Endothelial cell of umbilical vein (primary cell): ENCODE results near the gene USB1. TPM values are rescaled to one million over a fixed set of nuclear protein-coding genes. Genes with fewer than 3 reads are reported as not detected.

Experiments used
- BruUV-seq: library from RNA; stranded (reverse); fragments of 400-500 nt; replicated peaks from 2 replicates; lab custom pipeline; 2021; lab: Mats Ljungman, UMichigan
- CTCF ChIA-PET: fragments of 300-600, 350-600 bp; sonication (Branson Sonifier 250); formaldehyde crosslinking; loops from one replicate; lab custom pipeline; 2021; ENCODE audit warnings: antibody characterized with exemption, inconsistent platforms; lab: Charles Lee
- POLR2A ChIA-PET: fragments of 300-600, 350-600 bp; sonication (Branson Sonifier 250); formaldehyde crosslinking; loops from one replicate; lab custom pipeline; 2021; ENCODE audit warnings: antibody characterized with exemption, inconsistent platforms; lab: Charles Lee
- DNase-seq: peaks from one replicate; pipeline ENCODE4 v3.0.0-alpha.2; 2011; ENCODE audit warnings: low read depth, low spot score
- FAIRE-seq: peaks from 2 replicates; lab custom pipeline; 2011; peaks lifted over from hg19 to GRCh38; lab: Jason Lieb, UNC
- H2AFZ ChIP-seq: 2 replicates; pipeline ENCODE4 v1.6.0; 2012; ENCODE audit warnings: low read depth, low read length, control low read depth, inconsistent platforms
- H3K27ac ChIP-seq: 2 replicates; pipeline ENCODE4 v1.5.1; 2011; ENCODE audit warnings: low read depth, mild to moderate bottlenecking, control low read depth, low read length, moderate library complexity; ENCODE audit not compliant: insufficient read depth
- H3K27me3 ChIP-seq, 2 experiments: 2 replicates each; pipeline versions ENCODE4 v1.6.0 to v1.6.1; 2011; ENCODE audit warnings: low read length in 2 of 2, mixed read lengths in 1 of 2; ENCODE audit not compliant: control insufficient read depth in 2 of 2, insufficient read depth in 2 of 2
- H3K36me3 ChIP-seq, 2 experiments: 2 replicates in 1 of 2; 3 replicates in 1 of 2; pipeline ENCODE4 v1.5.1; 2011; ENCODE audit warnings: low read length in 2 of 2, mild to moderate bottlenecking in 1 of 2, moderate library complexity in 1 of 2; ENCODE audit not compliant: control insufficient read depth in 2 of 2, insufficient read depth in 2 of 2; ENCODE audit errors: extremely low read depth in 1 of 2
- H3K4me1 ChIP-seq: 3 replicates; pipeline ENCODE4 v1.5.1; 2011; ENCODE audit warnings: mild to moderate bottlenecking, low read length; ENCODE audit not compliant: control insufficient read depth, insufficient read depth; ENCODE audit errors: extremely low read depth
- H3K4me2 ChIP-seq: 2 replicates; pipeline ENCODE4 v1.6.1; 2011; ENCODE audit warnings: low read length, control low read depth, mixed read lengths; ENCODE audit not compliant: insufficient read depth
- H3K4me3 ChIP-seq, 3 experiments: fragments of 200-600 bp in 1 of 3; sonication (generic), shearing (Covaris generic) in 1 of 3; replicated peaks in 1 of 3; 2 replicates each; pipeline ENCODE4 v1.5.1; 2011 to 2016; ENCODE audit warnings: control low read depth in 3 of 3, low read length in 3 of 3, mild to moderate bottlenecking in 2 of 3, inconsistent platforms in 1 of 3, low read depth in 1 of 3, moderate library complexity in 1 of 3; ENCODE audit not compliant: insufficient read depth in 1 of 3
- H3K79me2 ChIP-seq: 2 replicates; pipeline ENCODE4 v1.6.0; 2012; ENCODE audit warnings: low read length, inconsistent platforms; ENCODE audit not compliant: control insufficient read depth, insufficient read depth
- H3K9ac ChIP-seq: replicated peaks from 2 replicates; pipeline ENCODE3; 2011; ENCODE audit warnings: low read length, control low read depth; ENCODE audit not compliant: insufficient read depth; ENCODE audit errors: extremely low read depth
- H3K9me1 ChIP-seq: replicated peaks from 3 replicates; pipeline ENCODE4 v1.6.0; 2011; ENCODE audit warnings: mild to moderate bottlenecking, low read length; ENCODE audit not compliant: control insufficient read depth, insufficient read depth; ENCODE audit errors: extremely low read depth
- H3K9me3 ChIP-seq: replicated peaks from 2 replicates; pipeline ENCODE4 v1.5.1; 2012; ENCODE audit warnings: low read length, inconsistent platforms; ENCODE audit not compliant: control insufficient read depth, insufficient read depth
- H4K20me1 ChIP-seq: replicated peaks from 2 replicates; pipeline ENCODE3; 2011; ENCODE audit warnings: mild to moderate bottlenecking, low read length; ENCODE audit not compliant: control insufficient read depth, insufficient read depth; ENCODE audit errors: extremely low read depth
- EZH2 ChIP-seq: IDR thresholded peaks from 2 replicates; pipeline ENCODE4 v1.6.1; 2012; ENCODE audit warnings: borderline replicate concordance, low read depth, mild to moderate bottlenecking, moderate library complexity, low read length, inconsistent platforms; ENCODE audit not compliant: severe bottlenecking
- FOS ChIP-seq: IDR thresholded peaks from 2 replicates; pipeline ENCODE4 v1.6.1; 2011; ENCODE audit warnings: mild to moderate bottlenecking, low read length, moderate library complexity, borderline replicate concordance; ENCODE audit not compliant: insufficient read depth
- GATA2 ChIP-seq: IDR thresholded peaks from 2 replicates; pipeline ENCODE4 v1.7.0; 2011; ENCODE audit warnings: low read depth, mild to moderate bottlenecking, moderate library complexity, mixed read lengths, low read length; ENCODE audit not compliant: insufficient read length, insufficient read depth
- JUN ChIP-seq: IDR thresholded peaks from 2 replicates; pipeline ENCODE4 v1.6.1; 2011; ENCODE audit warnings: borderline replicate concordance, low read depth; ENCODE audit not compliant: insufficient read length, insufficient read depth
- MAX ChIP-seq: IDR thresholded peaks from 2 replicates; pipeline ENCODE4 v1.6.1; 2011; ENCODE audit not compliant: insufficient read depth, insufficient read length
- MYC ChIP-seq: IDR thresholded peaks from one replicate; pipeline ENCODE4 v1.6.1; 2011; ENCODE audit warnings: mild to moderate bottlenecking, low read depth, low read length
- POLR2A ChIP-seq: IDR thresholded peaks from 2 replicates; pipeline ENCODE4 v1.6.1; 2012; ENCODE audit warnings: low read depth, mild to moderate bottlenecking, control low read depth, low read length
- POLR2AphosphoS5 ChIP-seq: IDR thresholded peaks from 2 replicates; pipeline ENCODE4 v1.6.1; 2012; ENCODE audit warnings: low read depth, mild to moderate bottlenecking, control low read depth, low read length, moderate library complexity; ENCODE audit not compliant: insufficient read depth
- dilution Hi-C: fragments of 300-500 bp; cut with MboI; formaldehyde crosslinking; loops from one replicate; pipeline ENCODE4 v1.15.0; 2019; ENCODE audit warnings: low sequenced_read_pairs; ENCODE audit not compliant: extremely low pct_ligation_motif_present
- intact Hi-C: fragments of 100-400 bp; cut with micrococcal nuclease; formaldehyde crosslinking; loops from one replicate; pipeline ENCODE4 v1.10.0; 2022
- polyA plus RNA-seq, 4 experiments: library from polyadenylated mRNA; depleted of rRNA in 3 of 4; stranded (reverse) in 3 of 4; unstranded in 1 of 4; fragments of >200 nt; gene quantifications; 2 replicates each; pipeline versions ENCODE4 v1.2.1 to v1.2.3, GENCODE V29; 2011 to 2012; ENCODE audit warnings: missing spikeins in 1 of 4
- total RNA-seq: library from RNA; stranded (reverse); gene quantifications from 2 replicates; pipeline ENCODE4 v1.2.3, GENCODE V29; 2021
- TF ChIP-seq, protein P1 (sequence below), 2 donors: IDR thresholded peaks; 1 replicate in 1 of 2; 2 replicates in 1 of 2; pipeline ENCODE4 v1.5.1; 2011; ENCODE audit warnings: low read length in 2 of 2, mild to moderate bottlenecking in 2 of 2, moderate library complexity in 2 of 2, control low read depth in 1 of 2, inconsistent platforms in 1 of 2, low read depth in 1 of 2; ENCODE audit not compliant: insufficient read depth in 1 of 2; ENCODE audit errors: extremely low read depth in 1 of 2

Gene USB1
- total and polyA plus RNA-seq, 2 donors (not counting 3 experiments of a cell fraction or from before 2014, with no cell fraction given), result 64.6 to 83.8 TPM

DNA sequence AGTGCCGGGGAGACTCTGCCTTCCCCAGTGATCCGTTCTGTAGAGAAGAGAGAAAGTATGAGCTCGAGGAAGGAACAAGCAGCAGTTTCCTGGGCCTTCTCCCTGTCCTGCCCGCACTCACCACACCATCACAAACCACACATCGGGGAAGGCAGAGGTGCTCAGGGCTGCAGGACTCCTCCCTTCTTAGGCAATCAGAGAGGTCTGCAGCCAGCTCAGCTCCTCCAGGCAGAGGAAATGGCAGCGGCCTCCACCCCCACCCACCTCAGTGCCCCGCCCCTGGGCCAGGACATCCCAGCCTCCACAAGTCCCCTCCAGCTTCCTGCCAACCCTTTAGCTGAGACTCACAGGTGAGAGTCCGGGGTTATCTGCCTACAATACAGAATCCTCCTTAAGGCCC lies 2.7 kb upstream of the USB1 start:
- BruUV-seq, result no TSS peak
- no peaks in the 10 kb centered on the region for H4K20me1 ChIP-seq
- H3K27ac ChIP-seq, result no peak overlapping the region
- H3K79me2 ChIP-seq, result peaks cover 4% of the 10 kb centered on the region
- H3K36me3 ChIP-seq, result peaks cover 2 to 16% of the 10 kb centered on the region in 2 experiments
- no peaks in the 10 kb centered on the region for H3K9me1 ChIP-seq
- dilution Hi-C loops (no loop called here), intact Hi-C loops (no loop called here)
- H3K9me3 ChIP-seq, result no peaks in the 10 kb centered on the region
- no peak for TF ChIP-seq FOS
- TF ChIP-seq JUN, result no peak
- no peak for TF ChIP-seq POLR2AphosphoS5
- no peak for TF ChIP-seq MYC
- no peak for TF ChIP-seq MAX
- no peak for TF ChIP-seq EZH2
- TF ChIP-seq, protein P1, sequence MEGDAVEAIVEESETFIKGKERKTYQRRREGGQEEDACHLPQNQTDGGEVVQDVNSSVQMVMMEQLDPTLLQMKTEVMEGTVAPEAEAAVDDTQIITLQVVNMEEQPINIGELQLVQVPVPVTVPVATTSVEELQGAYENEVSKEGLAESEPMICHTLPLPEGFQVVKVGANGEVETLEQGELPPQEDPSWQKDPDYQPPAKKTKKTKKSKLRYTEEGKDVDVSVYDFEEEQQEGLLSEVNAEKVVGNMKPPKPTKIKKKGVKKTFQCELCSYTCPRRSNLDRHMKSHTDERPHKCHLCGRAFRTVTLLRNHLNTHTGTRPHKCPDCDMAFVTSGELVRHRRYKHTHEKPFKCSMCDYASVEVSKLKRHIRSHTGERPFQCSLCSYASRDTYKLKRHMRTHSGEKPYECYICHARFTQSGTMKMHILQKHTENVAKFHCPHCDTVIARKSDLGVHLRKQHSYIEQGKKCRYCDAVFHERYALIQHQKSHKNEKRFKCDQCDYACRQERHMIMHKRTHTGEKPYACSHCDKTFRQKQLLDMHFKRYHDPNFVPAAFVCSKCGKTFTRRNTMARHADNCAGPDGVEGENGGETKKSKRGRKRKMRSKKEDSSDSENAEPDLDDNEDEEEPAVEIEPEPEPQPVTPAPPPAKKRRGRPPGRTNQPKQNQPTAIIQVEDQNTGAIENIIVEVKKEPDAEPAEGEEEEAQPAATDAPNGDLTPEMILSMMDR (IDR thresholded peaks at IDR 0.05; ENCODE audit: extremely low read depth in 1 of 2, insufficient read depth in 1 of 2, low read depth in 1 of 2, low read length in 2 of 2), result no peak
- TF ChIP-seq POLR2A, result no peak
- no peak for TF ChIP-seq GATA2
- H2AFZ ChIP-seq, result no peak overlapping the region
- ChIA-PET POLR2A (no interaction called here), CTCF (interaction anchor here (1.3 to 1.9 kb wide), 3 partner anchors 11 to 203 kb away, joined by 3 to 8 read pairs (median 3); no protein-coding TSS in a partner anchor)
- DNase-seq (no peak), FAIRE-seq (no peak)
- no peak overlapping the region for H3K4me2 ChIP-seq
- H3K27me3 ChIP-seq, result no peaks in the 10 kb centered on the region
- H3K4me1 ChIP-seq, result peaks cover 23% of the 10 kb centered on the region
- H3K4me3 ChIP-seq, result no peak overlapping the region
- H3K9ac ChIP-seq, result no peak overlapping the region
